Transverse colon (tissue), 4 donors: ENCODE results near the gene SMARCD2.
"Not testable (repeated sequence)": the region's sequence is repeated elsewhere in the genome, so short reads cannot be mapped to it uniquely, and the experiment has no call there.

Experiments used
- EP300 ChIP-seq: sonication (generic); formaldehyde crosslinking; IDR thresholded peaks from one replicate; pipeline ENCODE4 v1.6.1; 2017; ENCODE audit warnings: antibody characterized with exemption, low read depth
- POLR2A ChIP-seq: fragments of 450-650 bp; IDR thresholded peaks from one replicate; pipeline ENCODE4 v1.6.1; 2016; ENCODE audit warnings: antibody characterized with exemption, mild to moderate bottlenecking, moderate library complexity
- POLR2AphosphoS5 ChIP-seq, 3 donors: sonication (generic); formaldehyde crosslinking; IDR thresholded peaks; one replicate each; pipeline ENCODE4 v1.6.1; 2016; ENCODE audit warnings: antibody characterized with exemption in 3 of 3
- TF ChIP-seq, protein P1 (sequence below), 5 experiments: fragments of 200-600 bp in 3 of 5; fragments of 450-650 bp in 2 of 5; sonication (generic) in 3 of 5; IDR thresholded peaks; 1 replicate in 2 of 5; 2 replicates in 3 of 5; pipeline ENCODE4 v1.5.1; 2016 to 2017; ENCODE audit warnings: antibody characterized with exemption in 5 of 5, inconsistent platforms in 3 of 5, mild to moderate bottlenecking in 2 of 5, moderate library complexity in 1 of 5

DNA sequence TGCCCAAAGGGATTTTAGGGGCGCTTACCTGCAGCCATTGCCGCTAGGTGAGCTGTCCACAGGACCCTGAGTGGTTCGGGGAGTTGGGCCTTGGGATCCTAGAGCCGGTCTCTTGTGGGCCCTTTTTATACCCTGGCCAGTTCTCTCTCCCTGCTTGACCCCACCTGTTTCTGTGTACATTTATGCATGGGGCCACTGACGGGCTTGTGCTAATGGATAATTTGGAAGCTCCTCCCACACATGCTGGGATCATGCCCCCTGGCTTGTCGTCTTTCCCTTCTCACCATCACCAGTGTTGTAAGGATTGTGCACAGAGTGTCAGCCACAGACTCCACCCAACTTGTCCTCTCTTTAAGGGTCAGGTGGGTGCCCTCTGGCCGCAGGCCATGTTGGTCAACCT, 31.1 kb upstream of the SMARCD2 start, which contains the start of gene CSH2:
- TF ChIP-seq, protein P1, sequence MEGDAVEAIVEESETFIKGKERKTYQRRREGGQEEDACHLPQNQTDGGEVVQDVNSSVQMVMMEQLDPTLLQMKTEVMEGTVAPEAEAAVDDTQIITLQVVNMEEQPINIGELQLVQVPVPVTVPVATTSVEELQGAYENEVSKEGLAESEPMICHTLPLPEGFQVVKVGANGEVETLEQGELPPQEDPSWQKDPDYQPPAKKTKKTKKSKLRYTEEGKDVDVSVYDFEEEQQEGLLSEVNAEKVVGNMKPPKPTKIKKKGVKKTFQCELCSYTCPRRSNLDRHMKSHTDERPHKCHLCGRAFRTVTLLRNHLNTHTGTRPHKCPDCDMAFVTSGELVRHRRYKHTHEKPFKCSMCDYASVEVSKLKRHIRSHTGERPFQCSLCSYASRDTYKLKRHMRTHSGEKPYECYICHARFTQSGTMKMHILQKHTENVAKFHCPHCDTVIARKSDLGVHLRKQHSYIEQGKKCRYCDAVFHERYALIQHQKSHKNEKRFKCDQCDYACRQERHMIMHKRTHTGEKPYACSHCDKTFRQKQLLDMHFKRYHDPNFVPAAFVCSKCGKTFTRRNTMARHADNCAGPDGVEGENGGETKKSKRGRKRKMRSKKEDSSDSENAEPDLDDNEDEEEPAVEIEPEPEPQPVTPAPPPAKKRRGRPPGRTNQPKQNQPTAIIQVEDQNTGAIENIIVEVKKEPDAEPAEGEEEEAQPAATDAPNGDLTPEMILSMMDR (IDR thresholded peaks at IDR 0.05) = not testable (repeated sequence)
- not testable (repeated sequence) for TF ChIP-seq POLR2A; EP300; POLR2AphosphoS5 (IDR thresholded peaks at IDR 0.05)
